NCI-H2227 treated with DMSO at 0.1 percent for 48 hours (cell line): ENCODE data around the gene SPDYE5.
A peak's percentile ranks its signal among the peaks of the same experiment; 100 is the strongest.
"Not testable (repeated sequence)": the region's sequence is repeated elsewhere in the genome, so short reads cannot be mapped to it uniquely, and the experiment has no call there.

ENCODE experiments used
- DNase-seq: peaks from one replicate; lab custom pipeline; 2025; lab: John Stamatoyannopoulos, UW

The SPDYE5 gene

GRCh38 chr7:75492020-75492419, at the start of gene SPDYE5:
Gene SPDYE5 (plus strand): TSS chr7:75492320. CDS start chr7:75494048, 1,728 bp downstream.
- DNase-seq = not testable (repeated sequence)

GRCh38 chr7:75442465-75443111, 49.5 kb upstream of the SPDYE5 start:
- DNase-seq = peak; percentile 3

- DNase-seq = not testable (repeated sequence)
Observed at GRCh38 chr7:75449946-75450345, 42.2 kb upstream of the SPDYE5 start.

- not testable (repeated sequence) for DNase-seq
Observed at GRCh38 chr7:75452494-75452955, 39.6 kb upstream of the SPDYE5 start.

- not testable (repeated sequence) for DNase-seq
Observed at GRCh38 chr7:75456403-75456802, 35.7 kb upstream of the SPDYE5 start.

- not testable (repeated sequence) for DNase-seq
Observed at GRCh38 chr7:75458034-75458433, 34.1 kb upstream of the SPDYE5 start.

GRCh38 chr7:75460541-75460940, 31.6 kb upstream of the SPDYE5 start:
- DNase-seq = not testable (repeated sequence)

GRCh38 chr7:75470166-75470565, 22.0 kb upstream of the SPDYE5 start:
- not testable (repeated sequence) for DNase-seq

- not testable (repeated sequence) for DNase-seq
Observed at GRCh38 chr7:75477457-75477856, 14.7 kb upstream of the SPDYE5 start.

- DNase-seq = not testable (repeated sequence)
Observed at GRCh38 chr7:75480313-75480712, 11.8 kb upstream of the SPDYE5 start.

GRCh38 chr7:75485355-75485978, 6.7 kb upstream of the SPDYE5 start:
- DNase-seq = not testable (repeated sequence)

- DNase-seq = peak; percentile 83
Observed at GRCh38 chr7:75485979-75486643, 6.0 kb upstream of the SPDYE5 start, which contains the start of gene POM121C. Gene POM121C (minus strand): TSS chr7:75486299. CDS start chr7:75441496, 44,803 bp downstream.

GRCh38 chr7:75509033-75509432, 16.9 kb downstream of the SPDYE5 start:
- DNase-seq = not testable (repeated sequence)

- DNase-seq = not testable (repeated sequence)
Observed at GRCh38 chr7:75518842-75519241, 26.7 kb downstream of the SPDYE5 start.

GRCh38 chr7:75521727-75522126, 29.6 kb downstream of the SPDYE5 start:
- not testable (repeated sequence) for DNase-seq

GRCh38 chr7:75527224-75527722, 35.2 kb downstream of the SPDYE5 start:
- not testable (repeated sequence) for DNase-seq

- no peak for DNase-seq
Observed at GRCh38 chr7:75531359-75531821, 39.3 kb downstream of the SPDYE5 start.

GRCh38 chr7:75532639-75533038, 40.5 kb downstream of the SPDYE5 start:
- DNase-seq = no peak

GRCh38 chr7:75533926-75534325, 41.8 kb downstream of the SPDYE5 start:
- no peak for DNase-seq

- peak; percentile 4 for DNase-seq
Observed at GRCh38 chr7:75534727-75535307, 42.7 kb downstream of the SPDYE5 start.

GRCh38 chr7:75536491-75536890, 44.4 kb downstream of the SPDYE5 start:
- DNase-seq = no peak

GRCh38 chr7:75536940-75537538, 44.9 kb downstream of the SPDYE5 start:
- DNase-seq = no peak
